ENCODE measurements around the gene TNS1.

Gene TNS1

GRCh38 chr2:217988014-217988839 lies 14.6 kb downstream of the TNS1 start:
- peak; percentile 85 for TF ChIP-seq CTCF (IDR thresholded peaks at IDR 0.05; ENCODE audit: insufficient read depth, low read depth, low read length, missing control alignments)
- H3K4me3 ChIP-seq (ENCODE audit: low read length), result no peak overlapping the region
- DNase-seq (ENCODE audit: low read depth), result peak; percentile 85

GRCh38 chr2:217987391-217987790 lies 15.4 kb downstream of the TNS1 start:
- no peak overlapping the region for H3K4me3 ChIP-seq (ENCODE audit: low read length)
- no peak for TF ChIP-seq CTCF (IDR thresholded peaks at IDR 0.05; ENCODE audit: insufficient read depth, low read depth, low read length, missing control alignments)
- no peak for DNase-seq (ENCODE audit: low read depth)

- DNase-seq (ENCODE audit: low read depth), result no peak
- no peak for TF ChIP-seq CTCF (IDR thresholded peaks at IDR 0.05; ENCODE audit: insufficient read depth, low read depth, low read length, missing control alignments)
- H3K4me3 ChIP-seq (ENCODE audit: low read length), result no peak overlapping the region
These were observed 16.4 kb downstream of the TNS1 start for GRCh38 chr2:217986256-217986961.

GRCh38 chr2:217983276-217984233 lies 19.2 kb downstream of the TNS1 start:
- DNase-seq (ENCODE audit: low read depth), result no peak
- no peak for TF ChIP-seq CTCF (IDR thresholded peaks at IDR 0.05; ENCODE audit: insufficient read depth, low read depth, low read length, missing control alignments)
- H3K4me3 ChIP-seq (ENCODE audit: low read length), result no peak overlapping the region

GRCh38 chr2:217981971-217982370 lies 20.8 kb downstream of the TNS1 start:
- H3K4me3 ChIP-seq (ENCODE audit: low read length), result no peak overlapping the region
- DNase-seq (ENCODE audit: low read depth), result no peak
- TF ChIP-seq CTCF (IDR thresholded peaks at IDR 0.05; ENCODE audit: insufficient read depth, low read depth, low read length, missing control alignments), result no peak

GRCh38 chr2:217981084-217981730 lies 21.6 kb downstream of the TNS1 start:
- DNase-seq (ENCODE audit: low read depth), result no peak

More at GRCh38 chr2:217981084-217981730, 21.6 kb downstream of the TNS1 start:
- no peak overlapping the region for H3K4me3 ChIP-seq (ENCODE audit: low read length)
- no peak for TF ChIP-seq CTCF (IDR thresholded peaks at IDR 0.05; ENCODE audit: insufficient read depth, low read depth, low read length, missing control alignments)

Measured in epithelial cell of esophagus (primary cell).